NCI-H510A (cell line): ENCODE measurements around the gene DIP2C.

Experiments used
- DNase-seq: peaks from one replicate; lab custom pipeline; 2025; lab: John Stamatoyannopoulos, UW

The DIP2C gene

GRCh38 chr10:554182-554848 lies 135.2 kb downstream of the DIP2C start:
- DNase-seq = no peak

DNA sequence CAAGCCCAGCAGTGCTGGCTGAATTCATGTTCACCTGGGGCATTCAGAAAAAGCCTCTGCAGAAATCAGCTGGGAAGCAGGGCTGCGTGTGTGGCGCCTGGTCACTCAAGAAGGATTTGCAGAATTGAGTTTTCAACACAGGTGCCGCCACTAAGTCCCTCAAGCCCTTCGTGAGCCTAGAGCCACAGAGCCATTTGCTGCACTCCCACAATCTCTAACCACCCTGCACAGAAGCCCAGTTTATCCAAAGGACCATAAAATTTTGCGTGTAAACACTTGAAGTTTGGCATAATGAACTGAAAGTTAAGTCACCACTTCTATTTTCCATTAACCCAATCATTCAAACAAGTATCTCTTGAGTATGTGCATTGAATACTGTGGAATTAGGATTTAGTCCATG lies 136.2 kb downstream of the DIP2C start:
- DNase-seq = no peak

DNA sequence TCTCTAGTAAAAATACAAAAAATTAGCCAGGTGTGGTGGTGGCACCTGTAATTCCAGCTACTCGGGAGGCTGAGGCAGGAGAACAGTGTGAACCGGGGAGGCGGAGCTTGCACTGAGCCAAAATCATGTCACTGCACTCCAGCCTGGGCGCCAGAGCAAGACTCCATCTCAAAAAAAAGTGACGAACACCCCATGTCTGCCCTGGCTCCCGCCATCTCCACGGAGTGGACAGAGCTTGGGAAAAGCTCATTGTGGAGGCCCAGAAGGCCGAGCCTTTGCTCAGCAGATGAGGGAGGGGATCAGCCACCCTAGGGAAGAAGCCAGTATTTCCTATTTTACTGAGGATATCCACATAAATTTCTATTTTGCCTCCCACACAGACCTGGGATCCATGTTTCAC lies 136.8 kb downstream of the DIP2C start:
- no peak for DNase-seq

DNA sequence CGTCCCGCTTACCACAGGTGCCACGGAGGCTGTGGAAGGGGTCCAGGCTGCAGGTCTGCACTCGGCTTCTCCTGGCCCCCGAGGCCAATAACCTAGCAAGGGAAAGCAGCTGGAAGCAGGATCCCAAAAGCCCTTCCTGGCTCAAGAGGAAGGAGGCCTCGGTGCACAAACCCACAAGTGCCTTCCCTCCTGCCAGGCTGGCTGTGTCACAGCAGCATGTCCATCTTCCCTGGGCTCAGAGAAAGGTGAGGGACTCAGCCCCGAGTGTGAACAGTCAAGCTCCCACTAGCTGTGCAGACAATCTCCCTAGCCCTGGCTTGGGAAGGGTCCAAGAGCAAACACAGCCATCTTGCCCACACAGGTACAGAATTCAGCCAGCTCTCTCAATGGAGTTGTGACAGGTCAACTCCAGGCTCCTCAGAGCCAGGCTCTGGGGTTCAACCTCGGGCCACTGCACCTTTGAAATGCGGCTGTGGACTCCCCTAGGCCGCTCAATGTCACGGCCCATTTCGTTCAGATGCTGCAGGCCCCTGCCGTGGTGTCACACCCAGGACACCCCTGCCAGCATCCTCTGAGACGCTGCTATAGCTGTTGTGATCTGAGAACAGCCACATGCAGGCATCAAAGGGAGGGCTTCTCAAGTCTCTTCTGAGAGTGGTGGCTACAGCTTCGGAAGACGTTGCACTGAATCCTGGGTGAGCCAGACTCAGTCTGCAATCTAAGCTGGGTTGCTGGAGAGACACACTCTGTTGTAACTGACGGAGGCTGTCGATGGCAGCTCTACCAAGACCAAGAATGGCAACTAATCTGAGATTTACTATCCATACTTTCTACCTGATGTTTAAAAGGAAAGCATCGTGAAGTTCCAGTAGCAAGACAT lies 137.9 kb downstream of the DIP2C start:
- no peak for DNase-seq

DNA sequence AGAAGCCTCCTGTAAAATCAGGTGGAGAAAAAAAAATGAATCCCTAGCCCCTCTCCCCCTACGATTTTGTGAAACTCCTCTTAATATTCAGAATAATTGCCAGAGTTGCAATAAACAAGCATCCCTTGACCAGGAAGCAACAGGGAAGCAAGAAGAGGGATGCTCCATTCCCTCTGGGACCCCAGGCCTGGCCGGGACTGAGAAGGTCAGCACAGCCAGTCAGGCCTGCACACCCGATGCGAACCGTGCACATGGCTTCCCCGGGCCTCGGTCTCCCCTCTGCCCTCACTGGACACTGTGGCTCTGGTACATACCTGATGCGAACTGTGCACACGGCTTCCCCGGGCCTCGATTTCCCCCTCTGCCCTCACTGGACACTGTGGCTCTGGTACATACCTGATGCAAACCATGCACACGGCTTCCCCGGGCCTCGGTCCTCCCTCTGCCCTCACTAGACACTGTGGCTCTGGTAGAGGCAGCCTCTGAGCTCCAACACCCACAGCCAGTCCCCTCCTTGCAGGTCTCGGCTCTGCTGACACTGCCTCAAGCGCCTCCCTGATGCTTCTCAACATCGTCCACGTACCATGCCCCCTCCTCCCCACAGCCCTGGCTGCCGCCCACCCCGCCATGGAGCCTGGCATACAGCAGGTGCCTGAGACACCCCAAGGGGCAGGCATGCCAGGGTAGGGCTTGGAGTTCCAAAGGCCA lies 138.6 kb downstream of the DIP2C start:
- no peak for DNase-seq

GRCh38 chr10:549391-549790 lies 140.1 kb downstream of the DIP2C start:
- no peak for DNase-seq

DNA sequence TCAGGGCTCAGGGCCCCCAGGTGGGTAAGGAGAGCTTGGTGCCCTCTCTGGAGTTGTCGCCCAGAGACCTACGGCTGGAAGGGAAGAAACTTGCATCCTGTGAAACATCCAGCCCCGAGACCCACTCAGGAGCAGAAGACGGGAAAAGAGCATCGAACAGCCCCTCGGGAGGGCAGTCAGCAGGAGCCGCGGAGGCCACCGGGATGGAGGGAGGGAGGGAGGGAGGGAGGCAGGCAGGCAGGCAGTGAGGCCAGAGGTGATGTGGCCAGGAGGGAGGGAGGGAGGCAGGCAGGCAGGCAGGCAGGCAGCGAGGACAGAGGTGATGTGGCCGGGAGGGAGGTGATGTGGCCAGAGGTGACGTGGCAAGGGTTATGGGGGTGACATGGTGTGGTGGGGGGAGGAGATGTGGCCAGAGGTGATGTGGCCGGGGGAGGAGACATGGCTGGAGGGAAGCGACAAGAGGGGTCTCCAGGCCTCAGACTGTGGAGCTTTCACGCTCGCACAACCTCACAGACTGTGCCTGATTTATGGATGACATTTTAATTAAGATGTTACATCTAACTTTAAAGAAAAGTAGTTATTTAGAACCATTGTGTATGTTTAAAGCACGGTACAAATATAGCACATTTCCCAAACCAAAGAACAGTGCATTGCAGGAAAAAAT lies 141.1 kb downstream of the DIP2C start:
- DNase-seq = no peak

DNA sequence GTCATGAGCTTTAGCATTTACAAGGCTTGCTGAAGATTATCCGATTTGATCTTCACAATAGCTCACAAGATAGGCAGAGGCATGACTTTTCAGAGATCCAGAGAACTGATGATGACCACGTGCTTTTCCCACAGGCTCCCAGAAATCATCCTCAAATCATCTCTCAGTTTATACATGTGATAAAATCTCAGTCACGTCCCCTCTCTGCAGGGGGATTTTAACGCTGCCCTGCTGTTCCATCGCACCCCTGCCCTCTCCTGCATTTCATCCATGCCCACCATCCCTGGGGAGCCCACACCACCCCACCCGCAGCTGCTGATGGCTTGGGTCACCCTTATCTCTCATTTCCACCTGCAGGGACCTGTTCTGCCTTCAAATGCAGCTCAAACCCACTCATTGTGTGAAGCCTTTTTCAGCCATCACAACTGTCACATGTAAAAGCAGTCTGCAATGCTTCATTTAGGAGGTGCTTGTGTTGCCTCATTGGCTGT lies 141.8 kb downstream of the DIP2C start:
- no peak for DNase-seq

DNA sequence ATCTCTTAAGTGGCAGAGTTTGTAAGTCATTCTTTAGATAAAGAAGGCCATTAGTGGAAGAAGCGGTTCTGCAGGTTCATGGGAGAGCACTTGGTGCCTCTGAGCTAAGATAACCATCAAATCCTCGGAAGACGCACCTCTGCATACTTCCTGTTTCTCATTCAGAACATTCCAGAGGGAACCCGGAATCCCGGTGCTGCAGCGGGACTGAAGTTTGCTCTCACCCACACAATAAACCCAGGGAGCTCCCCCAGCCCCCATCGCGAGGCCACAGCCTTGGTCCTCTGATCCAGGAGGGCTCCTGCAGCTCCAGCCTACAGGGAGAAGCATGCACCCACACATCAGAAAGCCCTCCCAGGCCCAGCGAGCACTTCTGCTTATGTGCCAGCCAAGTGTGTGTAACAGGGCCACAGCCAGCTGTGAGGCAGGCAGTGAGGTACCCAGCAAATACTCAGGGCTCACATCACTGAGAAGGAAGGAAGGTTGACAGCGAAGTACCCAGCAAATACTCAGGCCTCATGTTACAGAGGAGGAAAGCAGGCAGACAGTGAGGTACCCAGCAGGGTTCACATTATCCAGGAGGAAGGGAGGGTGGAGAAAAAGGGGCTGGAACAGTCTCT lies 142.4 kb downstream of the DIP2C start:
- DNase-seq = no peak

DNA sequence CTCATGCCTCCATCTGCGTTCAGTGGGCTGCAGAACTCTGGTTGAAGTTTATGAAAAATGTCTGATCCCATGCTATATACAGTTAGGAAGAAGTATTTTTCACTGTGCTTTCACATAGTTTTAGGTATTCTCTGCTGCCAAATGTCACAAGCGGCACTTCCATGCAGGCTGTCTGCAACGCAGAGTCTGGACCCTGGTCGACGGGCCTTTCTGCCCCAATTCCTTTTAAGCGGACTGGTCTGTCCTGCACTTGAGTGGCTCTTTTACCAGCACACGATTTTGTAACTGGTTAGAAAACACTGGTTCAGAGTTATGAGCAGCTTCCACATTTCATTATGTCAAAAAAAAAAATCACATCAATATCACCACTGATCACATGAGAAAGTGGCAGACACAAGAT lies 143.0 kb downstream of the DIP2C start:
- no peak for DNase-seq

GRCh38 chr10:543862-544822 lies 145.3 kb downstream of the DIP2C start:
- DNase-seq = no peak

- DNase-seq = no peak
Observed at GRCh38 chr10:543131-543530, 146.3 kb downstream of the DIP2C start.

DNA sequence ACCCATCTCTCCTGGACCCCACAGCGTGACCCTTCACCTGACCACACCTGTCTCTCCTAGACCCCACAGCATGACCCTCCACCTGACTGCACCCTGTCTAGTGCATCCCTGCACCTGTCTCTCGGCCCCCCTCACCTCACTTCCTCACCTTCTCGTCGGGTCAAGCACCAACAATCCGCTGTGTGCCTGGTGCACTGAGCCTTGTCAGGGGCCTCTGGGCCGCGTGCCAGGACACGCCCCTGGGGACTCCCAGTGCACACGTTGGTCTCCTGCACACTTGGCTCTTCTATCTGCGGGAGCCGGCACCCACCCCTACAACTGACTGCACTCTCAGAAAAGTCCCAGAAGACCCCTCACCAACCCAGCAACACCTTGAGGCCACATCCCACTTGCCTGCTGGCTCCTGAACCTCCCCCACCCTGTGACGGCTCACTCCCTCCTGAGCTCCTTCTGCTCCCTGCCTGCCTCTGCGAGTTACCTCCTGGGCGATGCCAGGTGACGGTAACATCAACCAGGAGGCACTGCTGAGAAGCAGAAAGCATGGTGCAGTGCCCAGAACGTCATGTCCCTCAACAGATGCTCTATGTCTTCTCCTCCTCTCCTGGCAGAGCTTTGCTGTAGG lies 147.6 kb downstream of the DIP2C start:
- DNase-seq = peak; percentile 42

DNA sequence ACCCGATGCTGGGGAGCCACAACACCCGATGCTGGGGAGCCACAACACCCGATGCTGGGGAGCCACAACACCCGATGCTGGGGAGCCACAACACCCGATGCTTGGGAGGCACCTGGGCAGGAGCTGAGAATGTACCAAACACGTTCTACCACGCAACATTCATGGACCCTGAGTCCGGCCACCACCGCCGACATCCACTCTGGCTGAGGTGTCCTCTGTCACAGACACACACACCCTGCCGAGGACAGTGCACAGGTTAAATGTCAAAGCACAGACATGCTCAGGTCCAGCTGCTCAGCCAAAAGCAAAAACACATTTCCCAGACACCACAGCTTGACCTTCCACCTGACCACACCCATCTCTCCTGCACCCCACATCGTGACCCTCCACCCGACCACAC lies 148.4 kb downstream of the DIP2C start:
- DNase-seq = no peak

GRCh38 chr10:538895-539294 lies 150.6 kb downstream of the DIP2C start:
- DNase-seq = no peak

DNA sequence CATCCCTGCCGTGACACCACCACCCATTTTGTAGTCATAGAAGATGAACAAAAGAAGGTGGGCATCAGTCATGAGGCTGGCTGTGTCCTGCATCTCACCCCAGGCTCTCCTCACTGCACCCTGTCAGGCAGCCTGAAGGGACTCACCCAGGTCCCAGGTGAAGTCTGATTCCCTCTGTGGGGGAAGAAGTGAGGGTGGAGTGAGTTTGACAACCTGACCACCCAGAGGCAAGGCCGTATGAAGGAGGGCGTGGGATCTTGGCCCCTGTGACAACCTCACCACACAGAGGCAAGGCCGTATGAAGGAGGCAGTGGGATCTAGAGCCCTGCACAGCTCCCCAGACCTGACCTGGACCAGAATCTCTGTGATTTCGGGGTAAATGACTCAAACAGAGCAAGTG lies 152.5 kb downstream of the DIP2C start:
- no peak for DNase-seq

DNA sequence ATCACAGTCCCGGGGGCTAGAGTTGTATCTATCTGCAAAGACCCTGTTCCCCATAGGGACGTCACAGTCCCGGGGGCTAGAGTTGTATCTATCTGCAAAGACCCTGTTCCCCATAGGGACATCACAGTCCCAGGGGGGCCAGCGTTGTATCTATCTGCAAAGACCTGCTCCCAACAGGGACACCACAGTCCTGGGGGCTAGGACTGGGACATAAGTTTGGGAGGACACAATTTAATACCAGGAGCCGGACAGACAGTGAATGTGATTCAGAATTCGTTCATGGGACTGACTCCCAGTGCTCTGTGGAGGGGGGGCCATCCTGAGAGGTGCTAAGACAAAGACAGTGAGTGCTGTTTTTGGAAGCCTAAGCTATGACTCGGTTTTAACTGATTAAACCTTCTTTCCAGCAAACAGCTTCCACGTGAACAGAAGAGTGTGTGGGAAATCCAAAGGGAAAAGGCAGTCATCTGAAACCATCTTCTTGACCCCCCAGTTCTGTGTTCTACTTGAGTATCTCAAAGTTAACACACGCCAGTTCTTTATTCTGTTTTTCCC lies 153.0 kb downstream of the DIP2C start:
- DNase-seq = no peak

GRCh38 chr10:535952-536351 lies 153.5 kb downstream of the DIP2C start:
- DNase-seq = no peak

- no peak for DNase-seq
Observed at GRCh38 chr10:535051-535450, 154.4 kb downstream of the DIP2C start.

GRCh38 chr10:534047-534566 lies 155.4 kb downstream of the DIP2C start:
- no peak for DNase-seq
